Common myeloid progenitor, CD34-positive (primary cell): ENCODE data around the gene KCNIP4.

ENCODE experiments used
- CTCF ChIA-PET: fragments of 350-600 bp; sonication (Branson Sonifier 250); formaldehyde crosslinking; loops from one replicate; lab custom pipeline; 2021; ENCODE audit warnings: antibody characterized with exemption; lab: Charles Lee
- POLR2A ChIA-PET: fragments of 350-600 bp; sonication (Branson Sonifier 250); formaldehyde crosslinking; loops from one replicate; lab custom pipeline; 2021; ENCODE audit warnings: antibody characterized with exemption; lab: Charles Lee
- DNase-seq, 3 donors: peaks; one replicate each; pipeline versions ENCODE4 v3.0.0 to v3.0.0-alpha.2; 2013
- H3K27ac ChIP-seq, 2 experiments: 1 replicate in 1 of 2; 2 replicates in 1 of 2; pipeline ENCODE4 v1.7.0; 2013; ENCODE audit warnings: inconsistent platforms in 2 of 2, low read length in 2 of 2, mild to moderate bottlenecking in 2 of 2, low read depth in 1 of 2, moderate library complexity in 1 of 2; ENCODE audit not compliant: severe bottlenecking in 2 of 2, insufficient read depth in 1 of 2, poor library complexity in 1 of 2
- H3K27me3 ChIP-seq, 5 experiments: replicated peaks in 2 of 5; 1 replicate in 3 of 5; 2 replicates in 2 of 5; pipeline versions ENCODE4 v1.6.1 to v1.7.0; 2013; ENCODE audit warnings: low read length in 4 of 5, mild to moderate bottlenecking in 2 of 5, moderate library complexity in 2 of 5, inconsistent platforms in 1 of 5; ENCODE audit not compliant: insufficient read depth in 5 of 5, control insufficient read depth in 4 of 5
- H3K36me3 ChIP-seq, 4 experiments: 1 replicate in 2 of 4; 2 replicates in 2 of 4; pipeline versions ENCODE4 v1.6.1 to v1.7.0; 2013; ENCODE audit warnings: low read length in 3 of 4, control low read depth in 1 of 4, mild to moderate bottlenecking in 1 of 4; ENCODE audit not compliant: control insufficient read depth in 4 of 4, insufficient read depth in 4 of 4
- H3K4me1 ChIP-seq, 4 experiments: 1 replicate in 3 of 4; 2 replicates in 1 of 4; pipeline versions ENCODE4 v1.6.1 to v1.7.1; 2013; ENCODE audit warnings: low read length in 3 of 4, mild to moderate bottlenecking in 3 of 4, control low read depth in 1 of 4, inconsistent platforms in 1 of 4, moderate library complexity in 1 of 4; ENCODE audit not compliant: control insufficient read depth in 4 of 4, insufficient read depth in 4 of 4; ENCODE audit errors: control extremely low read depth in 1 of 4
- H3K4me3 ChIP-seq, 7 experiments: 1 replicate in 4 of 7; 2 replicates in 3 of 7; pipeline versions ENCODE4 v1.5.1 to v1.7.0; 2013; ENCODE audit warnings: mild to moderate bottlenecking in 7 of 7, low read length in 6 of 7, moderate library complexity in 6 of 7, inconsistent platforms in 2 of 7, low read depth in 2 of 7, control low read depth in 1 of 7; ENCODE audit not compliant: insufficient read depth in 4 of 7, control insufficient read depth in 1 of 7; ENCODE audit errors: extremely low read depth in 1 of 7
- H3K9me3 ChIP-seq, 5 experiments: 1 replicate in 4 of 5; 2 replicates in 1 of 5; pipeline versions ENCODE4 v1.6.1 to v1.7.1; 2013; ENCODE audit warnings: low read length in 4 of 5, mild to moderate bottlenecking in 2 of 5, inconsistent platforms in 1 of 5, low read depth in 1 of 5, moderate library complexity in 1 of 5; ENCODE audit not compliant: control insufficient read depth in 4 of 5, insufficient read depth in 2 of 5; ENCODE audit errors: control extremely low read depth in 1 of 5
- WGBS: methylation state at CpG from one replicate; pipeline ENCODE4 v1.1.5; 2013; ENCODE audit not compliant: insufficient coverage; 5-methylcytosine and 5-hydroxymethylcytosine counted together

The KCNIP4 gene

GRCh38 chr4:21954916-21955315 lies 6.3 kb upstream of the KCNIP4 start:
- Histone ChIP-seq H3K9me3 (no peaks in the 10 kb centered on the region), H3K27ac (no peak overlapping the region), H3K4me3 (no peak overlapping the region), H3K36me3 (no peaks in the 10 kb centered on the region), H3K27me3 (peaks cover 2 to 12% (median 3%) of the 10 kb centered on the region in 5 experiments), H3K4me1 (no peaks in the 10 kb centered on the region)
- DNase-seq, result no peak
- 73% methylated on average over 3 of the region's 3 CpGs for WGBS
- CTCF ChIA-PET, result no interaction called here
- POLR2A ChIA-PET, result no interaction called here

DNA sequence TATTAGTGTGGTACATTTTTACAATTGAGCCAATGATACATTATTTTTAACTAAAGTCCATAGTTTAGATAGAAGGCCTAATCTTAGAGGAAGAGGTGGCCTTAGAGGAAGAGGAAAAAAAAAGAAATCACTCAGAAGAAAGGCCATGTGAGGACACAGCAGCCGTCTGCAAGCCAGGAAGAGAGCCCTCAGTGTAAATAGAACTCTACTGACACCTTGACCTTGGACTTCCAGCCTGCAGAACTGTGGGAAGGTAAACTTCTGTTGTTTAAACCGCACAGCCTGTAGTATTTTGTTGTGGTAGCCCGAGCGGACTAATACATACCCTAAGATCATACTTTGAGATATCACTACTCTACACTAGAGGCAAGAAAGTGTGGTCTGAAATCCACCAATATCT lies 5.1 kb upstream of the KCNIP4 start:
- H3K27me3 ChIP-seq, result peaks cover 2 to 23% (median 7%) of the 10 kb centered on the region in 5 experiments
- WGBS, result 53% methylated on average over 2 of the region's 4 CpGs
- ChIA-PET POLR2A (no interaction called here), CTCF (no interaction called here)
- H3K4me1 ChIP-seq, result peaks cover 0 to 3% (median under 1%) of the 10 kb centered on the region in 4 experiments
- H3K9me3 ChIP-seq, result peaks cover 0 to 3% (median 0%) of the 10 kb centered on the region in 5 experiments
- H3K27ac ChIP-seq, result no peak overlapping the region
- no peak for DNase-seq
- H3K36me3 ChIP-seq, result no peaks in the 10 kb centered on the region
- H3K4me3 ChIP-seq, result no peak overlapping the region

GRCh38 chr4:21952549-21952948 lies 4.0 kb upstream of the KCNIP4 start:
- H3K9me3 ChIP-seq, result peaks cover 0 to 3% (median 0%) of the 10 kb centered on the region in 5 experiments
- no peak overlapping the region for H3K4me3 ChIP-seq
- peaks cover 3 to 33% (median 10%) of the 10 kb centered on the region in 5 experiments for H3K27me3 ChIP-seq
- POLR2A ChIA-PET, result no interaction called here
- 33% methylated on average over 1 of the region's 3 CpGs for WGBS
- CTCF ChIA-PET, result no interaction called here
- H3K4me1 ChIP-seq, result peaks cover 0 to 11% (median 6%) of the 10 kb centered on the region in 4 experiments
- no peak overlapping the region for H3K27ac ChIP-seq
- DNase-seq, result no peak
- H3K36me3 ChIP-seq, result no peaks in the 10 kb centered on the region

DNA sequence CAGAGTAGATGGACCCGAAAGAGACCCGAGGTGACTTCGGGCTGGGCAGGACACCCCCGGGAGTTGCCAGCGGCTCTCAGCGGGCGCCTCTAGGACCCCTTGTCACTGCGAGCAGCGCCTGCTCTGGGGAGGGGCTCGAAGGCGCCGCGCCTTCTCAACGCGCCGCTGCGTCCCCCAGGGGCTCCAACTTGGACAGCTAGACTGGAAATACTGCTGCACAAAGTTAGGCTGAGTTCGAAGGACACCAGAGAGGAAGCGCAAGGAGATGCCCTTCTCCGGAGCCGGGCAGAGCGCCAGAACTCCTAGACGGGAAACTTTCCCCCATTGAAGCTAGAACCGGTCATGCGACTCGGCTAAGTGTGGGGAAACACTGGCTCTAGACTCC lies 493 bp upstream of the KCNIP4 start:
- Histone ChIP-seq H3K27ac (no peak overlapping the region), H3K9me3 (peaks cover 0 to 3% (median 0%) of the 10 kb centered on the region in 5 experiments), H3K4me3 (peak overlapping the region in 2 of 7 experiments; percentile 24 to 26), H3K36me3 (no peaks in the 10 kb centered on the region), H3K4me1 (peaks cover 0 to 11% (median 6%) of the 10 kb centered on the region in 4 experiments), H3K27me3 (peaks cover 9 to 49% (median 17%) of the 10 kb centered on the region in 5 experiments)
- POLR2A ChIA-PET, result no interaction called here
- CTCF ChIA-PET, result no interaction called here
- no peak for DNase-seq
- 4% methylated on average over 24 of the region's 26 CpGs for WGBS

DNA sequence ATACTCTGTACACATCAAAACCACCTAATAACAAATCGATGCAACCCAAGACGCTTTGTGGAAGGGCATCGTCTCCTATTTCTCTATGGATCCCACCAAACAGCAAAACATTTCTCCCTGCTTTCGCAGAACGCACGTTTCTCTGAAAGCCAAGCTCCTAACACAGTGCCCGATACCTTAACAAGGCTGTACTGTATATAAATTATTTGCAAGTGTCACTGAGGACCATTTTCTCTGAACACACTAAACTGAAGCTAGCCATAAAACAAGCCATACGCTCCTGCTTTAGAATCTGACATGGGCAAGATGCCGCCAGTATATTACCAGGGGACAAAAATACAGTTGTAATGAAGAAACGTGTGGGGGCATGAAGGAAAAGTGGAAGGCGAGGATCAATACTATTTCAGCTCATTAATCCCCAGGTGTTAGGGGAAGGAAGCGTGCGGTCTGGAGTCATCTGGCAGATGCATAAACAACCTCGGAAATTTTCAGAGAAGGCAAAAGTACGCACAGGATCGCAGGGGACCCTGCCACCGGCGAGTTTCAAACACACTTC lies 703 bp downstream of the KCNIP4 start:
- peak overlapping the region in 3 of 7 experiments; percentile 35 to 58 (median 47) for H3K4me3 ChIP-seq
- no peak for DNase-seq
- no peaks in the 10 kb centered on the region for H3K36me3 ChIP-seq
- CTCF ChIA-PET, result no interaction called here
- WGBS, result 41% methylated on average over 5 of the region's 18 CpGs
- H3K4me1 ChIP-seq, result peaks cover 0 to 11% (median 6%) of the 10 kb centered on the region in 4 experiments
- no peak overlapping the region for H3K27ac ChIP-seq
- H3K27me3 ChIP-seq, result peaks cover 9 to 49% (median 17%) of the 10 kb centered on the region in 5 experiments
- POLR2A ChIA-PET, result no interaction called here
- H3K9me3 ChIP-seq, result peaks cover 0 to 3% (median 0%) of the 10 kb centered on the region in 5 experiments

DNA sequence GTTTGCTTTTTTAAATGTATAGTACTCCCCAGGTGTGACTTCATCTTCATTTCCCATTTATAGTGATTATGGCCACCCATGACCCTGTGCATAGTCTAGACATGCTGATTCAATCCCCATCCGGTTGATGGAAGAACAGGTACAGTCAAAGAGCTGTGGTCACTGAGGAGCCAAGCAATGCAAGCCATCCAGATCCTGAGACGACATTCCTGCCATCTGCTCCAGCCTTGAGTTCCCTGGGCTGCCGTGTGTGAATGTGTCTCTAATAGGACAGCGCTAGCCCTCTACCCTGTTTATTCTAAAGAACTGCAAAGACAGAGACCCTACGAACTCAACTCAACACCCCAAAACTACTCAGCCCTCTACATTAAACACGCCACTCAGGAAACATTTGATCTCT lies 1.7 kb downstream of the KCNIP4 start:
- CTCF ChIA-PET, result no interaction called here

GRCh38 chr4:21921526-21922180 lies 26.9 kb downstream of the KCNIP4 start:
- POLR2A ChIA-PET, result no interaction called here
- CTCF ChIA-PET, result no interaction called here

More for the DNA sequence above, 1.7 kb downstream of the KCNIP4 start:
- Histone ChIP-seq H3K4me3 (no peak overlapping the region), H3K27me3 (peaks cover 9 to 48% (median 17%) of the 10 kb centered on the region in 5 experiments), H3K36me3 (no peaks in the 10 kb centered on the region), H3K4me1 (peaks cover 0 to 11% (median 6%) of the 10 kb centered on the region in 4 experiments), H3K9me3 (peaks cover 0 to 3% (median 0%) of the 10 kb centered on the region in 5 experiments), H3K27ac (no peak overlapping the region)
- WGBS, result 90% methylated on average over 1 of the region's 6 CpGs
- DNase-seq, result no peak
- POLR2A ChIA-PET, result no interaction called here

More at GRCh38 chr4:21921526-21922180, 26.9 kb downstream of the KCNIP4 start:
- Histone ChIP-seq H3K27ac (no peak overlapping the region), H3K27me3 (no peaks in the 10 kb centered on the region), H3K4me1 (no peaks in the 10 kb centered on the region), H3K4me3 (no peak overlapping the region), H3K36me3 (no peaks in the 10 kb centered on the region), H3K9me3 (no peaks in the 10 kb centered on the region)
- DNase-seq, result no peak
- 90% methylated on average over 3 of the region's 3 CpGs for WGBS
